ENCODE results near the gene NOS3. TPM values are rescaled to one million over a fixed set of nuclear protein-coding genes. Genes with fewer than 3 reads are reported as not detected.

Gene NOS3
- total and polyA plus RNA-seq, 9 donors: 4.9 to 8.9 (median 6.9) TPM

- H3K27me3 ChIP-seq (ENCODE audit: control insufficient read depth, insufficient read depth, low read length): peaks cover 12% of the 10 kb centered on the region
- H3K9me3 ChIP-seq (replicated peaks; ENCODE audit: control insufficient read depth, low read depth, low read length): no peaks in the 10 kb centered on the region
- no peak overlapping the region for H3K4me3 ChIP-seq (ENCODE audit: low read length)
- H3K4me1 ChIP-seq (ENCODE audit: control insufficient read depth, insufficient read depth, low read length): peaks cover 45% of the 10 kb centered on the region
- DNase-seq: peak; percentile 71
- 29% methylated on average over 7 of the region's 14 CpGs for WGBS (ENCODE audit: insufficient coverage)
- peaks cover 32% of the 10 kb centered on the region for H3K36me3 ChIP-seq (ENCODE audit: control insufficient read depth, insufficient read depth, low read length)
- H3K27ac ChIP-seq (ENCODE audit: low read length): peak overlapping the region; percentile 39
Measured at GRCh38 chr7:151046603-151047573, 56.1 kb downstream of the NOS3 start.

GRCh38 chr7:151047976-151048815 is 57.4 kb downstream of the NOS3 start, which contains the start of gene ASIC3:
Gene ASIC3, plus strand, starts transcription at chr7:151048531. Its CDS starts 355 bp downstream, at chr7:151048886.
- Histone ChIP-seq H3K9me3 (replicated peaks; ENCODE audit: control insufficient read depth, low read depth, low read length) (no peaks in the 10 kb centered on the region), H3K36me3 (ENCODE audit: control insufficient read depth, insufficient read depth, low read length) (peaks cover 20% of the 10 kb centered on the region), H3K4me1 (ENCODE audit: control insufficient read depth, insufficient read depth, low read length) (peaks cover 45% of the 10 kb centered on the region), H3K4me3 (ENCODE audit: low read length) (no peak within 1 kb of the TSS), H3K27ac (ENCODE audit: low read length) (peak within 1 kb of the TSS; percentile 4), H3K27me3 (ENCODE audit: control insufficient read depth, insufficient read depth, low read length) (peaks cover 13% of the 10 kb centered on the region)
- 39% methylated on average over 21 of the region's 22 CpGs for WGBS (ENCODE audit: insufficient coverage)
- no peak for DNase-seq

GRCh38 chr7:151048911-151049463 is 58.2 kb downstream of the NOS3 start:
- Histone ChIP-seq H3K9me3 (replicated peaks; ENCODE audit: control insufficient read depth, low read depth, low read length) (no peaks in the 10 kb centered on the region), H3K36me3 (ENCODE audit: control insufficient read depth, insufficient read depth, low read length) (peaks cover 25% of the 10 kb centered on the region), H3K27ac (ENCODE audit: low read length) (no peak overlapping the region), H3K4me3 (ENCODE audit: low read length) (no peak overlapping the region), H3K4me1 (ENCODE audit: control insufficient read depth, insufficient read depth, low read length) (peaks cover 45% of the 10 kb centered on the region), H3K27me3 (ENCODE audit: control insufficient read depth, insufficient read depth, low read length) (peaks cover 13% of the 10 kb centered on the region)
- WGBS (ENCODE audit: insufficient coverage): 86% methylated on average over 38 of the region's 38 CpGs
- no peak for DNase-seq

GRCh38 chr7:151051108-151051507 is 60.3 kb downstream of the NOS3 start:
- peaks cover 33% of the 10 kb centered on the region for H3K4me1 ChIP-seq (ENCODE audit: control insufficient read depth, insufficient read depth, low read length)
- under 1% methylated on average over 45 of the region's 50 CpGs for WGBS (ENCODE audit: insufficient coverage)
- peak; percentile 82 for DNase-seq
- no peaks in the 10 kb centered on the region for H3K9me3 ChIP-seq (replicated peaks; ENCODE audit: control insufficient read depth, low read depth, low read length)
- no peak overlapping the region for H3K4me3 ChIP-seq (ENCODE audit: low read length)
- peaks cover 12% of the 10 kb centered on the region for H3K36me3 ChIP-seq (ENCODE audit: control insufficient read depth, insufficient read depth, low read length)
- peaks cover 13% of the 10 kb centered on the region for H3K27me3 ChIP-seq (ENCODE audit: control insufficient read depth, insufficient read depth, low read length)
- H3K27ac ChIP-seq (ENCODE audit: low read length): no peak overlapping the region

- H3K36me3 ChIP-seq (ENCODE audit: control insufficient read depth, insufficient read depth, low read length): peaks cover 11% of the 10 kb centered on the region
- 78% methylated on average over 1 of the region's 4 CpGs for WGBS (ENCODE audit: insufficient coverage)
Measured at GRCh38 chr7:151053096-151053495, 62.3 kb downstream of the NOS3 start.

GRCh38 chr7:151053751-151054150 is 62.9 kb downstream of the NOS3 start:
- no peak for DNase-seq
- Histone ChIP-seq H3K4me3 (ENCODE audit: low read length) (no peak overlapping the region), H3K4me1 (ENCODE audit: control insufficient read depth, insufficient read depth, low read length) (peaks cover 26% of the 10 kb centered on the region), H3K27ac (ENCODE audit: low read length) (no peak overlapping the region), H3K36me3 (ENCODE audit: control insufficient read depth, insufficient read depth, low read length) (peaks cover 11% of the 10 kb centered on the region), H3K27me3 (ENCODE audit: control insufficient read depth, insufficient read depth, low read length) (peaks cover 13% of the 10 kb centered on the region), H3K9me3 (replicated peaks; ENCODE audit: control insufficient read depth, low read depth, low read length) (no peaks in the 10 kb centered on the region)
- WGBS (ENCODE audit: insufficient coverage): 80% methylated on average over 4 of the region's 8 CpGs

More at GRCh38 chr7:151053096-151053495, 62.3 kb downstream of the NOS3 start:
- Histone ChIP-seq H3K27ac (ENCODE audit: low read length) (no peak overlapping the region), H3K27me3 (ENCODE audit: control insufficient read depth, insufficient read depth, low read length) (peaks cover 13% of the 10 kb centered on the region), H3K4me1 (ENCODE audit: control insufficient read depth, insufficient read depth, low read length) (peaks cover 27% of the 10 kb centered on the region), H3K9me3 (replicated peaks; ENCODE audit: control insufficient read depth, low read depth, low read length) (no peaks in the 10 kb centered on the region), H3K4me3 (ENCODE audit: low read length) (no peak overlapping the region)
- no peak for DNase-seq

- Histone ChIP-seq H3K4me1 (ENCODE audit: control insufficient read depth, insufficient read depth, low read length) (peaks cover 37% of the 10 kb centered on the region), H3K36me3 (ENCODE audit: control insufficient read depth, insufficient read depth, low read length) (peaks cover 11% of the 10 kb centered on the region), H3K27ac (ENCODE audit: low read length) (no peak overlapping the region), H3K9me3 (replicated peaks; ENCODE audit: control insufficient read depth, low read depth, low read length) (no peaks in the 10 kb centered on the region), H3K4me3 (ENCODE audit: low read length) (no peak overlapping the region), H3K27me3 (ENCODE audit: control insufficient read depth, insufficient read depth, low read length) (peaks cover 2% of the 10 kb centered on the region)
- DNase-seq: no peak
- WGBS (ENCODE audit: insufficient coverage): 62% methylated on average over 3 of the region's 6 CpGs
Measured at GRCh38 chr7:151056283-151056665, 65.5 kb downstream of the NOS3 start.

GRCh38 chr7:151056666-151057505 is 66.1 kb downstream of the NOS3 start:
- Histone ChIP-seq H3K4me1 (ENCODE audit: control insufficient read depth, insufficient read depth, low read length) (peaks cover 42% of the 10 kb centered on the region), H3K4me3 (ENCODE audit: low read length) (peak overlapping the region; percentile 79), H3K9me3 (replicated peaks; ENCODE audit: control insufficient read depth, low read depth, low read length) (no peaks in the 10 kb centered on the region), H3K36me3 (ENCODE audit: control insufficient read depth, insufficient read depth, low read length) (peaks cover 13% of the 10 kb centered on the region), H3K27me3 (ENCODE audit: control insufficient read depth, insufficient read depth, low read length) (peaks cover 2% of the 10 kb centered on the region), H3K27ac (ENCODE audit: low read length) (no peak overlapping the region)
- DNase-seq: no peak
- WGBS (ENCODE audit: insufficient coverage): 18% methylated on average over 22 of the region's 29 CpGs

GRCh38 chr7:151057506-151057988 is 66.7 kb downstream of the NOS3 start, which contains the start of gene CDK5:
Gene CDK5, minus strand, starts transcription at chr7:151057897. Its CDS starts 49 bp downstream, at chr7:151057848.
- Histone ChIP-seq H3K9me3 (replicated peaks; ENCODE audit: control insufficient read depth, low read depth, low read length) (no peaks in the 10 kb centered on the region), H3K4me1 (ENCODE audit: control insufficient read depth, insufficient read depth, low read length) (peaks cover 49% of the 10 kb centered on the region), H3K27me3 (ENCODE audit: control insufficient read depth, insufficient read depth, low read length) (no peaks in the 10 kb centered on the region), H3K36me3 (ENCODE audit: control insufficient read depth, insufficient read depth, low read length) (peaks cover 19% of the 10 kb centered on the region), H3K27ac (ENCODE audit: low read length) (peak within 1 kb of the TSS; percentile 100), H3K4me3 (ENCODE audit: low read length) (peak within 1 kb of the TSS; percentile 79)
- DNase-seq: no peak
- under 1% methylated on average over 29 of the region's 30 CpGs for WGBS (ENCODE audit: insufficient coverage)
